Activated T-cell treated with anti-CD3 and anti-CD28 coated beads, Interleukin-2, amount 50 U/mL, for 24 hours (primary cell): ENCODE measurements around the gene USP36.

Experiments
- DNase-seq: peaks from one replicate; pipeline ENCODE4 v3.0.0-alpha.2; 2020
- H3K27ac Mint-ChIP-seq: 2 replicates; pipeline ENCODE4 v1.8.0; 2020; ENCODE audit warnings: mild to moderate bottlenecking, mixed read lengths
- H3K27me3 Mint-ChIP-seq: 2 replicates; pipeline ENCODE4 v1.8.0; 2020; ENCODE audit warnings: mixed read lengths
- H3K36me3 Mint-ChIP-seq: 2 replicates; pipeline ENCODE4 v1.8.0; 2020; ENCODE audit warnings: low read depth, mixed read lengths
- H3K4me1 Mint-ChIP-seq: 2 replicates; pipeline ENCODE4 v1.8.0; 2020; ENCODE audit warnings: low read depth, mixed read lengths
- H3K4me3 Mint-ChIP-seq: 2 replicates; pipeline ENCODE4 v1.8.0; 2020; ENCODE audit warnings: mild to moderate bottlenecking, moderate library complexity, mixed read lengths
- H3K9me3 Mint-ChIP-seq: 2 replicates; pipeline ENCODE4 v1.8.0; 2020; ENCODE audit warnings: mixed read lengths

Gene USP36

DNA sequence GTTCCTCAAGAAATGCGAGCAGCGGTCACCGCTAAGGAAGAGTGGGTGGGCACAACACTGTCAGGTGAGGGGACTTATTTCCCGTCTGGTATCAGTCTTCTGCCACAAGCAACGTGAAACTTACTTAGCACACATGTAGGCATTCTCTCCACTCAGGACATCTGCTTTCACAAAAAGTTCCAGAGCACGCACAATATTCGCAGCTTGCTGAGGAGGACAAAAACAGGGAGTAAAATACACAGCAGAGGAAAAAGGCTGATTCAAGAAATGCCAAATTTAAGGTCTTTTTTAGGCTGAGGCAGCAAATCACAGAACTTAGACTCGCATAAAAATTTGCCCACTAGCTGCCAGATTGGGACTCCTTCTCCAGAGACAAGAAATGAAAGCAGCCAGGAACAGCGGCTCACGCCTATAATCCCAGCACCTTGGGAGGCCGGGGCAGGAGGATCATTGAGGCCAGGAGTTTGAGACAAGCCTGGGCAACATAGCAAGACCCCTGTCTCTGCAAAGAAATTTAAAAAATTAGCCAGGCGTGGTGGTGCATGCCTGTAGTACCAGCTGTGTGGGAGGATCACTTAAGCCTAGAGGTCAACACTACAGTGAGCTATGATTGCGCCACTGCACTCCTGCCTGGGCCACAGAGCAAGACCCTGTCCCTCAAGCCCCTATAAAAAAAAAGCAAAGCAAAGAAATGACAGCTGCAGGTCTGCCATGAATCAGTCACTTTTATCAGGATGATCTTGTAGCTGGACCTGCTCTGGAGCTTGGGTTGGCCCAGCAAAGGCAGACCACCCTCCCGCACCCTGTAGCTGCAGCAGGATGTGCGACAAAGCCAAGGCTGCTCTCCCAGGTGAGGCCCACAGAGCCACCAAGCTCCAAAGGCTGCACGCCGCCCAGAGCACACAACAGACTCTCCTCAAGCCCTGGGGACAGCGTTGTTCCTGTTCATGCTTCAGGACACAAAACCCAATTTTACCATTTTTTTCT lies 20.5 kb downstream of the USP36 start:
- Mint-ChIP-seq H3K4me1 (peaks cover 81% of the 10 kb centered on the region), H3K9me3 (no peaks in the 10 kb centered on the region), H3K36me3 (peaks cover 99% of the 10 kb centered on the region), H3K27me3 (no peaks in the 10 kb centered on the region), H3K27ac (peak overlapping the region; percentile 92), H3K4me3 (no peak overlapping the region)
- DNase-seq = no peak

- Mint-ChIP-seq H3K27me3 (no peaks in the 10 kb centered on the region), H3K9me3 (no peaks in the 10 kb centered on the region), H3K4me1 (peaks cover 77% of the 10 kb centered on the region), H3K27ac (peak overlapping the region; percentile 92), H3K4me3 (peak overlapping the region; percentile 26), H3K36me3 (peaks cover 99% of the 10 kb centered on the region)
- DNase-seq = no peak
Observed at GRCh38 chr17:78819402-78819801, 21.2 kb downstream of the USP36 start.

DNA sequence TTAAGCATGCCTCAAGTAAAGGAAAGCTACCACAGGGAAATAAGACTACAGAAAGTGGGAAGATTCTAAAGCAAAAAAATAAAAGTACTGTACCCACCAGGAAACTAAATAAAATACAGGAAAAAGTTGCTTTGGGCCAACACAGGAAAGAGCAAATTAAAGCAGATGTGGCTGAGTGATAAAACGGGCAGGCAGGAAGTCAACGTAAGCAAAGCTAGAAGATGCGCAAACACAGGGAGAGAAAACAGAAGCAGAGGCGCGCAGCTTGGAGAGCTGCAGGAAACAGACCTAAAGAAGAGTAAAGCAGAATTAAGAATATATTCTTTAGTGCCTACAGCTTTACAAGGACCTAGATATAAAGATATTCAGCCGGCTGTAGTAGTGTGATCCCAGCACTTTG lies 21.7 kb downstream of the USP36 start:
- H3K9me3 Mint-ChIP-seq = no peaks in the 10 kb centered on the region
- H3K4me3 Mint-ChIP-seq = peak overlapping the region; percentile 26
- H3K27me3 Mint-ChIP-seq = no peaks in the 10 kb centered on the region
- peaks cover 99% of the 10 kb centered on the region for H3K36me3 Mint-ChIP-seq
- no peak for DNase-seq
- H3K27ac Mint-ChIP-seq = peak overlapping the region; percentile 92
- peaks cover 77% of the 10 kb centered on the region for H3K4me1 Mint-ChIP-seq

DNA sequence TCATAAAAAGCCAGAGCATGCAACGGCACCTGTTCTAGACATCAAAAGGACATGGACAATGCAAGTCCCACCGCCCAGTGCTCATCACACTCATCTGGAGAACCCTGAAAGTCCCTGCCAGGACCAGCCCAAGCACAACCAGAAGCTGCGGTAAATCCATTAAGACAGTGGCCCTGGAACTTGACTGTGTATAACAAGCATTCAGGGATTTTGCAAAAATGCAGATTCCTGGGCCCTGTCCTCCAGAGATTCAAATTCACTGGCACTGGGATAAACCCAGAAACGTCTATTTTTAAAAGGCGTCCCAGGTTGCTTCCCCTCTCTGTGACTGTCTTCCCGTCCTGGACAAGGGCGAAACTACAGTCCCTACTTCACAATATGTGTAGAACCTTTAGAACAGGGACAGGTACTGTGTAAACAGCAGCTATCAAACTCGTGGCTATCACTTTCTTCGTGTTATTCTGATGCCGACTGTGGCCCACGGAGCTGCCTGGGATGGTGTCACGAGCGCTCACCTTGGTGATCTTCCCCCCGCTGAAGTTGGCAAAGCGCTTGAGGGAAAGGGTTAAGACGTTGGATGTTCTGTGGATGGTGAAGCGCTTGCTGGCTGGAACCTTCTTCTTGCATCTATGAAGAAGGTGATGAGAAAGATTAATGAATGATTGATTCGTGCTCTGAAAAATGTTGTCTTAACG lies 22.3 kb downstream of the USP36 start:
- peak overlapping the region; percentile 92 for H3K27ac Mint-ChIP-seq
- H3K4me1 Mint-ChIP-seq = peaks cover 76% of the 10 kb centered on the region
- peaks cover 99% of the 10 kb centered on the region for H3K36me3 Mint-ChIP-seq

DNA sequence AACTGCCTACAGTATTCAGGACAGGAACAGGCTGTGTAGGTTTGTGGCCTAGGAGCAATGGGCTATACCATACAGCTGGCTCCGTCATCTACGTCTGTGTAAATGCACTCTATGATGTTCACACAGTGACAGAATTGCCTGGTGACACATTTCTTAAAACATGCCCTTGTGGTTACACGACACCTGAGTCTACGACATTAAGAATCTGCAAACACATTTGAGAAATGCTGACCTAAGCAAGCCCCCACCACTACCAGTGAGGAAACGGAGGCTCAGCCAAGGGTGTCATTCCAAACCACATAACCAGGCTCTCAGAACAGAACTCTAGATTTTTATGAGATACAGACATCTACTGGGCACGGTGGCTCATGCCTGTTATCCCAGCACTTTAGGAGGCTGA lies 23.5 kb downstream of the USP36 start:
- no peaks in the 10 kb centered on the region for H3K27me3 Mint-ChIP-seq
- H3K36me3 Mint-ChIP-seq = peaks cover 99% of the 10 kb centered on the region
- no peaks in the 10 kb centered on the region for H3K9me3 Mint-ChIP-seq
- H3K4me3 Mint-ChIP-seq = peak overlapping the region; percentile 41
- peak overlapping the region; percentile 92 for H3K27ac Mint-ChIP-seq
- DNase-seq = peak; percentile 64
- H3K4me1 Mint-ChIP-seq = peaks cover 73% of the 10 kb centered on the region

More for the DNA sequence above, 22.3 kb downstream of the USP36 start:
- no peak for DNase-seq
- H3K4me3 Mint-ChIP-seq = peak overlapping the region; percentile 26
- no peaks in the 10 kb centered on the region for H3K9me3 Mint-ChIP-seq
- no peaks in the 10 kb centered on the region for H3K27me3 Mint-ChIP-seq

DNA sequence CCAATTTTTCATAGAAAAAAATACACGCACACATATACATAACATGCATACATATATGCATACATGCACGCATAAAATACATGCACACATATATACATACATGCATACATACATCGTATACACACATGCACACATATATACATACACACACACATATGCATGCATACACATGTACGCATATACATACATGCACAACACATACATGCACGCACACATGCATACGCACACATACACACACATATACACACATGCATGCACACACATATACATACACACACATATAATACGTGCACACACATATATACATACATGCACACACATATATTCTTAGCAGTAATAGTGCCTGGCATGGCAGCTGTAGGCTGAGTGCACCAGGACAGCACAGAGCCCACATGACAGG lies 24.9 kb downstream of the USP36 start:
- peaks cover 99% of the 10 kb centered on the region for H3K36me3 Mint-ChIP-seq
- H3K9me3 Mint-ChIP-seq = no peaks in the 10 kb centered on the region
- no peaks in the 10 kb centered on the region for H3K27me3 Mint-ChIP-seq
- H3K4me3 Mint-ChIP-seq = no peak overlapping the region
- DNase-seq = no peak
- peak overlapping the region; percentile 29 for H3K27ac Mint-ChIP-seq
- H3K4me1 Mint-ChIP-seq = peaks cover 64% of the 10 kb centered on the region

DNA sequence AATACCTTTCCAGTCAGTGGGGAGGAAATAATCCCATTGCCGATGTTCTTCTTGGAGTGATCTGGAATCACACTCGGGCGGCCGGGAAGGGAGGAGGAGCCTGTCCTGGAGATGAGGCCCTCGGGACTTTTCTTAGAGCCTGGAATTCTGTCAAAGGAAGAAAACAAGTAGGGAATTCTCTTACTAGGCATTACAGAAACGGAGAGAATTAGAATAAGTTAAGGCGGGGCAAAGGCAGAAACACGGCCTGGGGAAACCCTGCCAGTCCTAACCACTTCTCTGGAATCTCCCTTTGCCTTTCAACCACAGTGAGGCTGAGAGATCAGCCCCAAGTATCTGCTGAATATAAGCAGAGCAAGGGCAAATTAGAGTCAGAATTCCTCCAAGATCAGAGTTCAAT lies 27.8 kb downstream of the USP36 start:
- H3K4me1 Mint-ChIP-seq = peaks cover 48% of the 10 kb centered on the region
- H3K4me3 Mint-ChIP-seq = no peak overlapping the region
- no peaks in the 10 kb centered on the region for H3K9me3 Mint-ChIP-seq
- no peak for DNase-seq
- H3K36me3 Mint-ChIP-seq = peaks cover 99% of the 10 kb centered on the region
- peak overlapping the region; percentile 76 for H3K27ac Mint-ChIP-seq
- H3K27me3 Mint-ChIP-seq = no peaks in the 10 kb centered on the region

GRCh38 chr17:78808163-78808562 lies 32.5 kb downstream of the USP36 start:
- no peak overlapping the region for H3K4me3 Mint-ChIP-seq
- H3K27ac Mint-ChIP-seq = peak overlapping the region; percentile 97
- no peaks in the 10 kb centered on the region for H3K27me3 Mint-ChIP-seq
- H3K9me3 Mint-ChIP-seq = no peaks in the 10 kb centered on the region
- DNase-seq = no peak
- H3K36me3 Mint-ChIP-seq = peaks cover 98% of the 10 kb centered on the region
- H3K4me1 Mint-ChIP-seq = peaks cover 62% of the 10 kb centered on the region

- H3K36me3 Mint-ChIP-seq = peaks cover 97% of the 10 kb centered on the region
- peak; percentile 73 for DNase-seq
- peak overlapping the region; percentile 44 for H3K4me3 Mint-ChIP-seq
- H3K9me3 Mint-ChIP-seq = no peaks in the 10 kb centered on the region
- H3K27me3 Mint-ChIP-seq = no peaks in the 10 kb centered on the region
- peaks cover 69% of the 10 kb centered on the region for H3K4me1 Mint-ChIP-seq
- peak overlapping the region; percentile 97 for H3K27ac Mint-ChIP-seq
Observed at GRCh38 chr17:78806451-78806850, 34.2 kb downstream of the USP36 start.

DNA sequence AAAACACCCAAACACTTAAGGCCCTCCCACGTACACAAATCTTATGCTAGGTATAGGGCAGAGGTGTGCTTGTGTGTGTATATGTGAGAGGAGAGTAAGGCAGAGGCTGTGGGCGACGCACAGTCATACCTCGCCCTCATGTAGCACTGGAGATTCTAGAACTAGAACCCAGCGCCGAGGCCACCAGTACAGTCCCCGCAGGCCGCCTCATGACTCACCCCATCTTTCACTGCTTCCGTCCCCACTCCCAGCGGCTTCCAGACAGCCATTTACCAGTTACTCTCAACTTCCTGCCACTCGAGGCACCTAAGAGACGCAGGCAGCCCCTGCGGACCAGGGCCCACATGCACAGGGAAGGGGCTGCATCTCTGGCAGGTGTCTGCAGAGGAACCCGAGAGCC lies 35.3 kb downstream of the USP36 start:
- peak; percentile 82 for DNase-seq
- Mint-ChIP-seq H3K4me3 (peak overlapping the region; percentile 62), H3K27ac (peak overlapping the region; percentile 97), H3K27me3 (no peaks in the 10 kb centered on the region), H3K4me1 (peaks cover 72% of the 10 kb centered on the region), H3K36me3 (peaks cover 96% of the 10 kb centered on the region), H3K9me3 (no peaks in the 10 kb centered on the region)

DNA sequence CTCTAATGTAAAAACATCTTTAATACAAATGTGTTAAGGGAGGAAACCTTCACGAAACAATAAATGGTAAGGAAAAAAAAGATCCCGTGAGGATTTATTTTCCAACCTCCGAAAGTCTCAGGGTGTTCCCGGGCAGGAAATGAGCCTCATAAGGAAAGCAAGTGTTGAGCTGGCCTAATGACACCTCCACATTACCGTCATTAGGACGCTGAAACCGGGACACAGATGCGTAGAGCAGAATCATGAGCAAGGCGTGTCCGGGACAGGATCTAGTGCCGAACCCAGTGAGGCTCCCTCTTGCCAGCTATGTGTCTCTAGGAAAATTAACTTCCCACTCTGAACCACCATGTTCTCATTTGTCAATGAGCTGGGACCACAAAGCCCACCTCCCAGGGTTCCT lies 35.8 kb downstream of the USP36 start:
- DNase-seq = no peak
- H3K27me3 Mint-ChIP-seq = no peaks in the 10 kb centered on the region
- no peaks in the 10 kb centered on the region for H3K9me3 Mint-ChIP-seq
- peaks cover 96% of the 10 kb centered on the region for H3K36me3 Mint-ChIP-seq
- H3K27ac Mint-ChIP-seq = peak overlapping the region; percentile 97
- H3K4me3 Mint-ChIP-seq = peak overlapping the region; percentile 62
- peaks cover 77% of the 10 kb centered on the region for H3K4me1 Mint-ChIP-seq

DNA sequence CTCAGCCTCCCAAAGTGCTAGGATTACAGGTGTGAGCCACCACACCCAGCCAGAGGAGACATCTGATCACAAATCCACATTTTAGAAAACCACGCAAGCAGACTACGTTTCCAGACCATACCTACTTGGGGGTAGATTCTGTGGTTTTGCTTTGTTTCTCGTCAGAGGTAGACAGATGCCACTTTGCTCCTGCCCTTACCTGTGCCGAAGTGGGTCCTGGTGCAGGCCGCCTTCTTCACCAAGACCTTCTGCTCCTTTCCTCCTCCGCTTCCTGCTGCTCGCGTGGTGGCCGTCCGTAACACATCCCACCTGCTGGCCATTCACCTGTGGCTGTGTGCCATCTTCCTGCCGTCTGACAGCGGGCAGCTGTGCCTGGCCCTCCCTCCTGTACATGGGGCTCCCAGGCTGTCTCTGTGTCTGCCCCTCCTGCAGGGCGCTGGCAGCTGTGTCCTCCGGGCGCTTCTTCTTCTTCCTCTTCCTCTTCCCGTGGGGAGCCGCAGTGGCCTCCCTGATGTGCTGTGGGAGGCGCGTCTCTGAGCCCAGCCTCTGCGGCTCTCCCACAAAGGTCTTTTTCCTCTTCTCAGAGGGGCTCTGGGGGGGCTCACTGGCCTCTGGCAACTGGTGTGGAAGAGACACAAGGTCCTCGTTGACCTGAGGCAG lies 37.3 kb downstream of the USP36 start:
- no peaks in the 10 kb centered on the region for H3K27me3 Mint-ChIP-seq
- H3K36me3 Mint-ChIP-seq = peaks cover 96% of the 10 kb centered on the region
- peaks cover 83% of the 10 kb centered on the region for H3K4me1 Mint-ChIP-seq
- H3K27ac Mint-ChIP-seq = peak overlapping the region; percentile 90
- DNase-seq = no peak
- peak overlapping the region; percentile 56 for H3K4me3 Mint-ChIP-seq
- H3K9me3 Mint-ChIP-seq = no peaks in the 10 kb centered on the region

DNA sequence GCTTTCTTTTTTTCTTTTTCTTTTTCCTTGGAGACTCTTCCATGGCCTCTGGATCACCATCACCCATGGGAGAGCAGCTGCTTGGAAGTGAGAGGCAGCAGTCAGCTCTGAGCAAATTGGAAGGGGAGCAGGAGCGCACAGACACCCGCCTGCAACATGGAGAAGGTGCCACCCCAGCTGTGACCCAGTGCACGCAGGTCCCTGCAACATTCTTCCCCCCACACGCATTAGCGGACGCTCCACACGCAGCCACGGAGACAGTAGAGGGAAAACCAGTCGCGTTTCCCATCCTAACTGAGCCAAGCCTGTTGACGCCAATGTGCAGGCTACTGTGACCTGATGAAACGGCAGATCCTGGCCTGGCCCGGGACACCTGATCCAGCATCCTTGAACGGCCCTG lies 38.2 kb downstream of the USP36 start:
- Mint-ChIP-seq H3K36me3 (peaks cover 96% of the 10 kb centered on the region), H3K27ac (peak overlapping the region; percentile 90), H3K4me1 (peaks cover 81% of the 10 kb centered on the region), H3K27me3 (no peaks in the 10 kb centered on the region), H3K9me3 (no peaks in the 10 kb centered on the region), H3K4me3 (no peak overlapping the region)
- no peak for DNase-seq

GRCh38 chr17:78802008-78802407 lies 38.6 kb downstream of the USP36 start:
- no peak for DNase-seq
- H3K4me1 Mint-ChIP-seq = peaks cover 76% of the 10 kb centered on the region
- H3K27ac Mint-ChIP-seq = peak overlapping the region; percentile 90
- no peaks in the 10 kb centered on the region for H3K9me3 Mint-ChIP-seq
- H3K4me3 Mint-ChIP-seq = no peak overlapping the region
- H3K27me3 Mint-ChIP-seq = no peaks in the 10 kb centered on the region
- peaks cover 96% of the 10 kb centered on the region for H3K36me3 Mint-ChIP-seq
